Hematopoietic multipotent progenitor cell (in vitro differentiated cells): Measurements from ENCODE around the gene PRSS21. TPM values are rescaled to one million over a fixed set of nuclear protein-coding genes. Genes with fewer than 3 reads are reported as not detected.
A peak's percentile ranks its signal among the peaks of the same experiment; 100 is the strongest.

ENCODE experiments used
- DNase-seq, 3 donors: peaks; one replicate each; pipeline ENCODE4 v3.0.0-alpha.2; 2011 to 2015; ENCODE audit warnings: low read depth in 2 of 3, low spot score in 2 of 3
- total RNA-seq: library from RNA; depleted of rRNA; stranded (reverse); fragments of >200 nt; gene quantifications from one replicate; pipeline ENCODE4 v1.2.3, GENCODE V29; 2012

Gene PRSS21
- total RNA-seq, 1 donor: 27.2 TPM

DNA sequence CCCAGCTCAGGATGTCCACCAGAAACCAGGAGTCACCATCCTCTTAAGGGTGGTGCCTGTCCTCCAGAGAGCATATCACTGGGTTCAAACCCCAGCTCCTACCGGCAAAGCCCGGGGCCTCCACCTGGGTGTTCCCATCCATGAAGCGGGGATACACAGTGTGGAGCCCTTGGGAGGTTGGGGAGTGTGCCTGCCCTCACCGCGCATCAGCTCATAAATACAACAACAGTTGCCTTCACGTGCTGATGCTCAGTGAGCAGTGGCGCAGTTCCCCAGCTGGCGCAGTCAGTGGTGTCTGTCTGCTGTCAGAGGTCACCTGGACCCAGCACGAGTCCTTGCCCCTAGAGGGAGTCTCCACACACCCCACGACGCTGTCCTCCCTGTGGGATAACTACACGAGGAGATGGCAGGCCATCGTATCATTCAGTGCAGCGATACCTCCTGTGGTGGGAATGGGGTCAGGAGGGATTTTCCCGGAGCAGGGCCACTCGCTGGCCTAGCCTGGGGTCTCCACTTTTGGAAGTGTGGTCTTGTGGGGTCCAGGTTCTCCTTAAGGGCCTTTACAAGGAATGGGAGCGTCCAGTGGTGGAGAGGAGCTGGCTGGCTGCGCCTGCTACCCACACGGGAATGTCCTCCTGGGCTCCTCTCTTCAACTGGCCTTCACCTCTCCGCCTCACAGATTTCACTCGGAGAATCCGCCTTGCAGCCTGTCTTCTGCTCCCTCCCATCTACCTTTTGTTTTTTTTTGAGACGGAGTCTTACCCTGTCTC, 37.7 kb upstream of the PRSS21 start:
- DNase-seq: no peak

DNA sequence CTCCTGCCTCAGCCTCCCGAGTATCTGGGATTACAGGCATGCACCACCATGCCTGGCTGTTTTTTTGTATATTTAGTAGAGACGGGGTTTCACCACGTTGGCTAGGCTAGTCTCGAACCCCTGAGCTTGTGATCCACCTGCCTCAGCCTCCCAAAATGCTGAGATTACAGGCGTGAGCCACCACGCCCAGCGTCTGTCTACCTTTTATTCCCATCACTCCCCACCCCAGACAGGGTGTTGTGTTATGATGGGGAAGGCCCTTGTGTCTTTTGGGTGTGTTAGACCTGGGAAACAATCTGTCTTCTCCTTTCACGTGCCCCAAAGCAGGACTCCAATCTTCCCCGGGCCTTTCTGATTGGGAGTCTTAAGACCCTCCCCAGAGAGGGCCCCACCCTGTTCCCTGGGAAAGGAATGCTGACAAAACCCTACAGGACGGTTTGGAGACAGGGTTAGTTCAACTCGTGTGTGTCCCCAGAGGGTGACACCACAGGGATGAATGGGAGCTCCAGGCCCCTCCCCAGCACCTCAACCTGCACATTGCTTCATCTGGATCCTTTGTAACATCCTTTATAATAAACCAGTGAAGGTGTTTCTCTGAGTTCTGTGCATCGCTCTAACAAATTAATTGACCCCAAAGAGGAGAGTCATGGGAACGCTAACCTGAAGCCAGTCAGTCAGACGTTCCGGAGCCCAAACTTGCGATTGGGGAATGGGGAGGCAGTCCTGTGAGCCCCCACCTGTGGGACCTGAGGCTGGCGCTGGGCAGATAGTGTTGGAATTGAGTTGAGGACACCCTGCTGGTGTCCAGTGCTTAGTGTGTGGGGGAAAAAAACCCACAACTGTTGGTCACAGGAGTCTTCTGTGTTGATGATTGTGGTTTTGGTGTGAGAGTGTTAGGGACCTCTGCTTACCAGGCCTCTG, 36.8 kb upstream of the PRSS21 start:
- no peak for DNase-seq

DNA sequence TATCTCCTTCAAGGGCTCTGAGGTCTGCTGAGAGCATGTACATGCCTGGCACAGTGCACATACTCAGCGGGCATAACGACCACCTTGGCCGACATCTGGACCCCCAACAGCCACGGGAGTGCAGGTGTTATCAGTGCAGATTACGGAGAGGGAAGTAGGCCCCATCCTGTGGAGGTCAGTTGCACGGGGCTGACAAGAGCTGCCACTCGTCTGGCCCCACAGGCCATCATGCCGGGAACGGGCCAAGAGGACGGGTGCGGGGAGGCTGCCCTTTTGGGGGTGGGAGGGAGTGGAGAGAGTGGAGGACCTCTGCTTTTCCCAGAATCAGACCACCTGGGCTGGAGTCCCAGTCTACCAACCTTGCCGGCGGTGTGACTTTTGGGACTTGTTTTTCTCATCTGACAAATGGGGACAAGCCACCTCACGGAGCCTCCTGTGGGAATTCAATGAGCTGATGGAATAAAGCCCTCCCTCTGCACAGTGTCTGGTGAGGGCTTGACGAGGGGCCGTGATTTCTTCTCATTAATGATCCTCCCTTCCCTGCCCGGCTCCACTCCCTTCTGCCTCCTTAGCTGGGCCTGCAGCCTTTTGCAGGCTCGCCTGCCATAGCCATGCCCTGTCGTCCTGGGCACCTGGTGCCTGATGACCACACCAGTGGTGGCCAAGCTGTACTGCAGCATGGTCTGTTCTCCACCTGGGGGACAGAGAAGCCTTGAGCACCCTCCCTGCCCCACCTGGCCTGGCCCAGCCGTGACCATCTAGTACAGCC, 34.3 kb upstream of the PRSS21 start:
- DNase-seq: no peak

DNA sequence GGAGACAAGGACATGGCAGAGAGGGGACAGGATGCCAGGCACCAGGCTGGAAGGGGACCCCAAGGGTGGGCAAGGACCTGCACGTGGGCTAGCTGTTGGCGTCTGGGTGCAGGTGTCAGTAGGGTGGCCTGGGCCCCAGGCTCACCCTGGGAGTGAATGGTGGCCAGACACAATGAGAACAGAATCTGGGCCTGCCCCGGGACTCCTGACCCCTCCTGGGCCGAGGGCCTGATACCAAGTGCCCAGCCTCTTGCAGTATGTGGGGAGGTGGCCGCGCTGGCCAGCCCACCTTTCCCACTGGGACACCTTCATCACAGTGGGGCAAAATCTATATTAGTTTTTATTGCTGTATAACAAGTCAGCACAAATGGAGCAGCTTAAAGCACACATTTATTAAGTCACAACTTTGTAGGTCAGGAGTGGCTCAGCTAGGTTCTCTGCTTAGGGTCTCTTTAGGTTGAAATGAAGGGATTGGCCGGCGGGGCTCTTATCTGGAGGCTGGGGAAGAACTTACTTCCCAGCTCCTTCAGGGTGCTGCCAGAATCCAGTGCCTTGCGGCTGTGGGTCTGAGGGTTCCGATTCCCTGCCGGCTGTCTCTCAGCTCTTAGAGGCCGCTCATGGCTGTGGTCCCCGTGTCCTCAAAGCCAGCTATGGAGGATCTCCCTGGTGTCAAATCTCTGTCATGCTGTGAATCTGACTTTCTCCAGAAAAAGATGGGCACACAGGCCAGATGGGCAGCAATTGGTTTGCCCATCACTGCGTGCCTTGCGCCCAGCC, 33.3 kb upstream of the PRSS21 start:
- DNase-seq: no peak

DNA sequence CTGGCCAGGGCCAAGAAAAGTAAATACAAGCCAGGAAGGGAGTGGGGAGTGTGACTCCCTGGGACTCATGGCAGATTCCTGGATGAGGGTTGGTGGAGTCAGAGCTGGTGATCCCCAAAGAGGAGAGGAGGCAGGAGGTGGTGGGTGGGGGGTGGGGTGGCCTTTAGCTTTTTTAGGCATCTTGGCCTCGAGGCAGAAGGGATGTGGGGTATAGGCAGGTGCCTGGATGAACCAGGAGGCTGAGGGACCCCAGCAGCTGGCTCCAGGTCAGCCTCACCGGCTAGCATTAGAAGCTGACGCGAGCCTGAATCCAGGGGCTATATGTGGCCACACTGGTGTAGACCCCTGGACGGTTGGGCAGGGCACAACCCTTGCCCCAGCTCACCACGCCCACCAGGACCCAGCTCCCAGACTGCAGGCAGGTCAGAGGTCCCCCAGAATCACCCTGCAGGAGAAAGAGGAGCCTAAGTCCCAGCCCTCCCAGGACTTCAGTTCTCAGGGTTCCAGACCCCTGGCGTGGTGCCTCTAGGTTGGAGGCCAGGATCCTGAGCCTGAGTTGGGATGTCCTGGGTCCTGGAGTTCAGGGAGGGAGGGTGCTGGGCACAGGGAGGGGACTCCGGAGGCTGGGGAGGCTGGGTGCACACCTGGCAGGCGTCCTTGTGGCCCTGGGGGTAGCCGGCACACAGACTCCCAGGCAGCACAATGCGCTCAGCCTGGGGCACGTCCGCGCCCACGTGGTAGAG, 32.5 kb upstream of the PRSS21 start:
- no peak for DNase-seq

DNA sequence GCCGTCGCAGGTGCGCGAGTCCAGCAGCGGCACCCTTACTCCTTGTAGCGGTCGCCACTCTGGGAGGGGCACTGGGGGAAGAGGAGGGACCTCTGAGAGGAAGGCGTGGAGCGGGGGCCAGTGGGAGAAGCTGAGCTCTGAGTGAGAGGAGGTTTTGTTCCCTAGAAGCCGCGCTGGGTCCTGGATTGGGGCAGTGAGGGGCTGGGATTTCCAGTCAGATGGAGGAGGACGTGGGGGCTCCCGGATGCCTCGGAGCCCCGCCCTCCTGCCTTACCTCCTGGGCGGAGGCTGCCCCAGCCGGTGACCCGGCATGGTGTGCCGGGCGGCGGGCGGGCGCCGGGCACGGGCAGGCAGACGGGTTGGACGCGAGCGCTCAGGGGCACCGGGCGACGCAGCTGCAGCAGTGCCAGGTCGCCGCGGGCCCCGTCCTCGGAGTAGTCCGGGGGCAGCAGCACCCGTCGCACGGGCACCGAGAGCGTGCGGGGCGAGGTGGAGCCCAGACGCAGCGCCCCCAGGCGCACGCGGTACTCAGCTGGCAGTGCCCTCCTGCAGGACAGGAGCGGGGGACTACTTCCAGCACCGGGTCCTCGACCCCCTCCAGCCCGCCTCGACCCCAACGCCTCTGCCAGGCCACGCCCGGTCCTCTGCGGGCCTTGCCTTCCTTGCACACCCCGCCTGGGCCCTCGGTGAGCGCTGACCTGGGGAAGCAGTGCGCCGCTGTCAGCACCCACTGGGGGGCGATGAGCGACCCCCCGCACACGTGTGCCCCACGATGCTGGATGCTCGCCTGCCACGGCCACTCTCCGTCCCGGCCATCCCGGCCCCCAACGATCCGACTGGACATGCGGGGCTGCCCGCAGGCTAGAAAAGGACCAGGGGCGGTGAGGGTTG, 31.7 kb upstream of the PRSS21 start:
- peak in 1 of 3 donors; percentile 20 for DNase-seq

DNA sequence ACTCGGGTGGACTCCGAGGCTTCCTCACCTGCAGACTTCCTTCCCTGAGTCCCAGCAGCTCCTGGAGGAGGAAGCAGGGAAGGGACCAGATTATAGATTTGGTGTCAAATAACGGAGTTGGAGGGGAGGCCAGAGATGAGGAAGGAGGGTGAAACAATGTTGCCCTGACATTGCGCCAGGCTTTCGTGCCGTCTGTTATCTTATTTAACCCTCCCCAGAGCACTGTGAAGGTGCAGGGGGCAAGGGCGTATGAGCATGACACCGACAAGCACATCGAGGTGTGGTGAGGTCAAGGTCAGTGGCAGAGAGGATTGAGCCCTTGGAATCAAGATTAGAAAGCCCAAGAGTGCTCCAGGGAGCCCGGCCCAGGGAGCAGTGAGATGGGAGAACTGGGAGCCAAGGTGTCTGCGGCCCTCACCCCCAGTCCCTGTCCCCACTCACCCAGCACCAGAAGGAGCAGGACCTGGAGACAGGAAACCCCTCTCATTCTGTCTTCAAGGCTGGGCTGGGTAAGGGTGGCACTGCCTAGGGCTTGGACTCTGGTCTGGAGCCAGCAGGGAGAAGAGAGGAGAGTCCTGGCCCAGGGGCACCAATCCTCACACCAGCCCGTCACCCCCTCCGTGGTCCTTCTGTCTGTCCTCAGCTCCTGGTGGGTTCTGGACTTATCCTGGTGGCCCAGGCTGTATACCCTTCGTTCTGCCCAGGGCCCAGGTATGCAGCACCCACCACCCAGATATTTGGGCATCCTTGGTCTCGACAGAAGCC, 30.8 kb upstream of the PRSS21 start:
- no peak for DNase-seq

DNA sequence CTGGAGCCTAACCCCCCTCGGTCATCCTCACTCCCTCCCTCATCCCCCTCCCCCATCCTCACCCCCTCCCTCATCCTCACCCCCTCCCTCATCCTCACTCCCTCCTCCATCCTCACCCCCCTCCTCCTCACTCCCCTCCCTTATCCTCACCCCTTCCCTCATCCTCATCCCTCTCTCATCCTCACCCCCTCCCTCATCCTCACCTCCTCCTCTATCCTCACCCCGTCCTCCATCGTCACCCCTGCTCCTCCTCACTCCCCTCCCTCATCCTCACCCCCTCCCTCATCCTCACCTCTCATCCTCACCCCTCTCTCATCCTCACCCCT, 30.2 kb upstream of the PRSS21 start:
- DNase-seq: no peak

DNA sequence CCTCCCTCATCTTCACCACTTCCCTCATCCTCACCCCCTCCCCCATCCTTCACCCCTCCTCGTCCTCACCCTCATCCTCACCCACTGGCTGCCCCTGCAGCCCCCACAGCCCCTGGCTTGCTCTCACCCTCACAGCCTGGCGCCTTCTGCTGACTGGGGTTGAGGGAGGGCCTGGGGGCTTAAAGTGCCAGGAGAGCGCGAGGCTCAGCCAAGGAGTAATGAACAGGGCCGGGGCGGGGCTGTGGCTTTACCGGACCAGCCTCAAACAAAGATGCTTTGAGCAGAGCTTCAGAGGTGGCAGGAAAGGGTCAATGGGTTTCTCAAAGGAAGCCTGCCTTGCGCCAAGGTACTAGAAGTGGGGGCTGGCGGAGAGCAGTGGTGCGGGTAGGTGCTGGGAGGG, 29.6 kb upstream of the PRSS21 start, which contains the start of gene PRSS33:
PRSS33 (minus strand) TSS at position 155 of the 400 bp plus-strand sequence. CDS start 1,013 bp downstream, outside the sequence.
- DNase-seq: no peak

DNA sequence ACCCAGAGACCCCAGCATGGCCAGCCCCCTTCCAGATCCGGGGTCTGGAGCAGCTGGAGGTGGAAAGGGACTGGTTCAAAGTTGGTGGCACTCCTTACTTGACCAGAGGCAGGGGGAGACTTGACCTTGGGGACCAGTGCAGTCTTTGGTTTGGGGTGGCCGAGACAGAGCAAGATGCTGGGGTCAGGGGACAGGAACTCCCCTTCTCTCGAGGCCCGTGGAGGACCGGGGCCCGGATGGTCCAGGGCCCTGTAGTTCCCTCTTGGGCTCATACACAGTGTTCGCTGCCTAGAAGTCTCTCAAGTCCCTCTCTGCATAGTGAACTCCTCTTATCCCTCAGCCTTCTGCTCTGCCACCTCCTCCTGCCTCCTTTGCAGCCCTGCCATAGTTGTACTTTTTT, 29.1 kb upstream of the PRSS21 start:
- DNase-seq: no peak

DNA sequence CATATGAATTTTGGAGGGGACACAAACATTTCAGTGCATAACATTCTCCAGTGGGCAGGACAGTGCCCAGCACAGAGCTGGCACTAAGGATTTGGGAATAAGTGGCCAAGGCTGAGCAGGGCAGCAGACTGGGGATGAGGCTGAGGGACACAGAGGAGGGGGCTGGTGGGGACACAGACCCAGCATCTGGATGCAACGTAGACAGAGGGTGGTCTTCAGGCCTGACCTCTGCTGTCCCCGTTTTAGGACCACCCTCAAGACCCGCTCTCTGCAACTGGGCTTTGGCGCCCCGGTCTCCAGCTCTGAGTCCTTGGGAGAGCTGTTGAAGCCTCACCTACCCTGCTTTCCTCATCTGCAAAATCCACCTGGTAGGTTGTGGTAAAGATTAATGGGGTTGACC, 26.4 kb upstream of the PRSS21 start:
- no peak for DNase-seq

DNA sequence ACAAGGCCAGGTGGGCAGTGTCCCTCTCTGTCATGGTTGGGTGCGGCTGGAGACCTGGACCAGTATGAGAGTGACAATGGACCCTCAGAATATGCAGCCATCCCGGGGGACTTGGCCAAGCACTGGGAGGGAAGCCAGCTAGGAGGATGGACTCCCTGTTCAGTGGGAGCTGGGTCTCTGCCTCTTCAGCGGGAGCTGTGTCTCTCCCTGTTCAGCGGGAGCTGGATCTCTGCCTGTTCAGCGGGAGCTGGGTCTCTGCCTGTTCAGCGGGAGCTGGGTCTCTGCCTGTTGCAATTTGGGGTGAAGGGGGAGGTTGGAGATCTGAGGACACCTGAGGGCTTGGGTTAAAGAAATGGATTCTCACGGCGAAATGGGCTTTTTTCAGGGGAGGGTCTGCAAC, 25.9 kb upstream of the PRSS21 start:
- no peak for DNase-seq

DNA sequence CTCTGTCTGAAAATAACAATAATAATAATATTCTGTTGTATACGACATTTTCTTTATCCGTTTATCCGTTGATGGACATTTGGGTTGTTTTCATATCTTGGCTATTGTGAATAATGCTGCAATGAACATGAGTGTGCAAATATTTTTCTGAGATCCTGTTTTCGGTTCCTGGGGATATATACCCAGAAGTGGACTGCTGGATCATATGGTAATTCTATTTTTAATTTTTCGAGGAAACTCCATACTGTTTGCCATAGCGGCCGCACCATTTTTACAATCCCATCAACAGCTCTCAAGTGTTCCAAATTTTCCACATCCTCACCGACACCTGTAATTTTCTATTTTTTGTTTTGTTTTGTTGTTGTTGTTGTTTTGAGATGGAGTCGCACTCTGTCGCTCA, 24.1 kb upstream of the PRSS21 start:
- DNase-seq: no peak

DNA sequence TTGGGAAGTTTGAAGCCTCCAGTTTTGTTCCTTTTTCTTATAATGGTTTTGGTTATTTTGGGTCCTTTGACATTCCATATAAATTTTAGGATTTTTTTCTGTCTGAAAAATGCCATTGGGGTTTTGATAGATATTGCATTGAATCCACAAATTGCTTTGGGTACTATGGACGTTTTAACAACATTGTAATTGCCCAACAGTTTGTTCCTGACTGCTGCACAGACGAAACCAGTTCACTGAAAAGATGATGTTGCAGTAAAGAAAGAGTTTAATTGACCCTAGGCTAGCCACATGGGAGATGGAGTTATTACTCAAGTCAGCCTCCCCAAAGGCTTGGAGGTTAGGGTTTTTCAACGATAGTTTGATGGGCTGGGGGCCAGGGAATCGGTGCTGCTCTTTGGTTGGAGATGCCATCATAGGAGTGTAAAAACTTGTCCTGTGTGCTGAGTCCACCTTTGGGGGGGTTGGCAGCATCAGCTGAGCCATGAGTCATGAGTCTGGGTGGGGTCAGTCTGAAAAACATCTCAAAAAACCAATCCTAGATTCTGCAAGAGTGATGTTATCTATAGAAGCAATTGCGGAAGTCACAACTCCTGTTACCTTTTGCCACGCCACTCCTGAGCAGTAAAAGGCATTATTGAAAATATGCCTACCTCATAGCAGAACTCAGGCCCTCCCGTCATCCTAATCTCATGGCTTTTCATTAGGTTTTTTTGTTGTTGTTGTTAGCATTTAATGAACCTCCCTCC, 21.5 kb upstream of the PRSS21 start:
- no peak for DNase-seq

DNA sequence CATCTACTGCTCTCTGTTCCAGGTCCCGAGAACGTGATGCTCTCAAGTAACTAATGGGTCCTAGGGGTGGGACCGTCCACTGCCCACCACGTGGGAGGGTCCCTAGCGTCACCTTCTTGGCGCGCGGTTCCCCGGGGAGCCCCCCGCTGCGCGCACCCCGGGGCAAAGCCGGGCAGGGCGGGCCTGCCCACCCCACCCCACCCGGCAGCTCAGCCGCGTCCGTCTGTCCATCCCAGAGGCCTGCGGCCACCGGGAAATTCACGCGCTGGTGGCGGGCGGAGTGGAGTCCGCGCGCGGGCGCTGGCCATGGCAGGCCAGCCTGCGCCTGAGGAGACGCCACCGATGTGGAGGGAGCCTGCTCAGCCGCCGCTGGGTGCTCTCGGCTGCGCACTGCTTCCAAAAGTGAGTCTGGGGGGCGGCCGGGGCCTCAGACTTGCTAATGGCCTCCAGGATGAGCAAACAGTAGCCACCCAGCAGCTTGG, 18.3 kb upstream of the PRSS21 start:
- DNase-seq: no peak

DNA sequence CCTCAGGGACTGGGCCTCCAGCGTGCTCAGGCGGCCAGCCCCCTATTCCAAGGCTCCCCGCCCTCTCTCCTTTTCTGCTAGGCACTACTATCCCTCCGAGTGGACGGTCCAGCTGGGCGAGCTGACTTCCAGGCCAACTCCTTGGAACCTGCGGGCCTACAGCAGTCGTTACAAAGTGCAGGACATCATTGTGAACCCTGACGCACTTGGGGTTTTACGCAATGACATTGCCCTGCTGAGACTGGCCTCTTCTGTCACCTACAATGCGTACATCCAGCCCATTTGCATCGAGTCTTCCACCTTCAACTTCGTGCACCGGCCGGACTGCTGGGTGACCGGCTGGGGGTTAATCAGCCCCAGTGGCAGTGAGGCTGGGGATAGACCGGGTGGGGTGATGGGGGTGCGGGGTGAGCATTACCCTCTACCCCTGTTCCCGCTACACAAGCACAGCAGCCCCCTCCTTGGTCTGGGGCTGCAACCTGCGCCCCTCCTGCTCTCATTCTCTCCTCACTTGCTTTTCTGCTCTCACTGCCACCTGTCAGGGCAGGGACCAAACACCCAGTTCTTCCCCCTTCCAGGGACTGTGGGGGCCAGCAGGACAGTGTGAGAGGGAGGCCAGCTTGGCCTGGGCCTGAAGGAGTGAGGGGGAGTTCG, 17.7 kb upstream of the PRSS21 start:
- no peak for DNase-seq

DNA sequence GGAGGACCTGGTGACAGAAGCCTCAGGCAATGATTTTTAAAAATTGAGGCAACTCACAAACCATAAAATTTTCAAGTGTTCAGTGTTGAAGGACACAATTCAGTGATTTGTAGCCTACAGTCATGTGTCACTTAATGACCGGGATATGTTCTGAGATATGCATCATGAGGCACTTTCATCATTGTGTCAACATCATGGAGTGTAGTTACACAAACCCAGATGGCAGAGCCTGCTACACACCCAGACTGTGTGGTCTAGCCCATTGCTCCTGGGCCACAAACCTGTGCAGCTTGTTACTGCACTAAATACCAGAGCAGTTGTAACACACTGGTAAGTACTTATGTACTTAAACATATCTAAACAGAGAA, 17.2 kb upstream of the PRSS21 start:
- DNase-seq: no peak
